Inferior parietal cortex (tissue), 1 donor: Measurements from ENCODE around the gene PREB.
"Not testable (repeated sequence)": the region's sequence is repeated elsewhere in the genome, so short reads cannot be mapped to it uniquely, and the experiment has no call there.

ENCODE experiments used
- DNase-seq: peaks from one replicate; pipeline ENCODE4 v3.0.0-alpha.2; 2016; ENCODE audit errors: extremely low spot score

Gene PREB, protein sequence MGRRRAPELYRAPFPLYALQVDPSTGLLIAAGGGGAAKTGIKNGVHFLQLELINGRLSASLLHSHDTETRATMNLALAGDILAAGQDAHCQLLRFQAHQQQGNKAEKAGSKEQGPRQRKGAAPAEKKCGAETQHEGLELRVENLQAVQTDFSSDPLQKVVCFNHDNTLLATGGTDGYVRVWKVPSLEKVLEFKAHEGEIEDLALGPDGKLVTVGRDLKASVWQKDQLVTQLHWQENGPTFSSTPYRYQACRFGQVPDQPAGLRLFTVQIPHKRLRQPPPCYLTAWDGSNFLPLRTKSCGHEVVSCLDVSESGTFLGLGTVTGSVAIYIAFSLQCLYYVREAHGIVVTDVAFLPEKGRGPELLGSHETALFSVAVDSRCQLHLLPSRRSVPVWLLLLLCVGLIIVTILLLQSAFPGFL

DNA sequence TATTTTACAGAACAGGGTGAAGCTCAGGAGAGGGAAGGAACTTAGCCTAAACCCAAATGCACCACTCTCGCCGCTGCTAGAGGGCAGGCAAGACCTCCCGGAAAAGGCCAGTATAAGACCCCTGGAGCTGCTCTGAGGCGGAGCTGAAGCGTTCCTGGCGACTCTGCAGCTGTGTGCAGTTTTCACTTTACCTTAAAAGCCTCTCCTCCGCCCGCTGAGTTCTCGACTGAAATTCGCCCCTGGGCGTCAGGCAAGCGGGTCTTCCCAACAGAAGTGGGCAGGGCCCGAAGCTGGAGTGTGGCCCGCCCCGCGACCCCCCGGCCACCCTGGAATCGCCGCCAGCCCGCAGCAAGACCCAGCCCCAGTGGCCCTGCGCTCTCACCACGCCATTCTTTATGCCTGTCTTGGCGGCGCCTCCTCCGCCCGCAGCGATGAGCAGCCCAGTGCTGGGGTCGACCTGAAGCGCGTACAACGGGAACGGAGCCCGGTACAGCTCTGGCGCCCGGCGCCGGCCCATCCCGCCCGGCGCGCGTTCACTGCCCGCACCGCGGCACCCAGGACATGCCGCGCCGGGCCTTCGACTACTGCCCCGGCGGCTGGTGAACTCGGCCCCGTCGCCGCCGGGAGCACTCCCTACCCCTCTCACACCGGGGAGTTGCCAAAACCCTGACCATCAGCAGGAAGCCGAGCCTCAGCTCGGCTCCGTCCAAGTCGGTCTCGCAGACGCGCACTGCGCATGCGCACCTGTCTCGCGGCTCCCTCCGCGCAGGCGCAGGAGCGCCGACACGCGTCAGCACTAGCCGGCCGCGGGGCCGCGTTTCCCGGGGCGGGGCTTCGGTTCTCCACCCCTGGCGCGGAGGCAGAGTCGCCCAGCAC is at the start of gene PREB:
Gene PREB (minus strand): TSS at position 732 of the 876 bp plus-strand sequence. CDS start 215 bp downstream, at position 517.
- DNase-seq, result peak; percentile 99

GRCh38 chr2:27184115-27184514 is 49.7 kb upstream of the PREB start:
- DNase-seq, result no peak

DNA sequence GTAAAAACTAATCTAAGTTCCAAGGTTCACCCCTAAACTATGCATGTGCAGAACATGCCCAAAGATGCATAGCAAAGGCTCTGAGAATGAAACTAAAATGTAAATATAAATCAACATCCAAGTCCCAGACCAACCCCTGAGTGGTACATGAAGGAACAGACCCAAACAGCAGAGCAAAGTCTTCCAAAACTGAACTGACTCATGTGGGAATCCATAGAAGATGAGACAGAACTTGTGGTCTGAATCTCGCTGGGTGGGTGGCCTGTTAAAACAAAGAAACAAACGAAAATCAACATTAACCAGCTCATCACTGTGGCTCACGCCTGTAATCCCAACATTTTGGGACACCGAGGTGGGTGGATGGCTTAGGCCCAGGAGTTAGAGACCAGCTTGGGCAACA is 47.9 kb upstream of the PREB start:
- no peak for DNase-seq

DNA sequence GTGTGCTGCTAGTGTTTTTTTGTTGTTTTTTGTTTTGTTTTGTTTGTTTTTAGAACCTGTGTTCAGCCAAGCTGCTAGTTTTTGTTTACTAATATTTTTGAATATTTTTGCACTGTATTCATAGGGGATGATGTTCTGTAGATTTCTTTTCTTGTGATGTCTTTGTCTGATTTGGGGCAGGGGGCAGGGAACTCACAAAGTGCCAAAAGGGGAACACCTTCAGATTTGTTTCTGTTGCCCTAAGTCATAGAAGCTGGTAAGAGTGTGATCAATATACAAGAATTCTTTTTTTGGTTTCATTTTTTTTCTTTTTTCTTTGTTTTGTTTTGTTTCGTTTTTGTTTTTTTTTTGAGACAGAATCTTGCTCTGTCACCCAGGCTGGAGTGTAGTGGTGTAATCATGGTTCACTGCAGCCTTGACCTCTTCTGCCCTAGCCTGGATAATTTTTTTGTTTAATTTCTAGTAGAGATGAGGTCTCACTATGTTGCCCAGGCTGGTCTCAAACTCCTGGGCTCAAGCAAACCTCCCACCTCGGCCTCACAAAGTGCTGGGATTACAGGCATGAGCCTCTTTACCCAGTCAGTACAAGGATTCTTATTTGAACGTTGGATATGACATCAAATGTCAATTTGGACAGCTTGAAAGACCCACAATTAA is 45.0 kb upstream of the PREB start:
- no peak for DNase-seq

DNA sequence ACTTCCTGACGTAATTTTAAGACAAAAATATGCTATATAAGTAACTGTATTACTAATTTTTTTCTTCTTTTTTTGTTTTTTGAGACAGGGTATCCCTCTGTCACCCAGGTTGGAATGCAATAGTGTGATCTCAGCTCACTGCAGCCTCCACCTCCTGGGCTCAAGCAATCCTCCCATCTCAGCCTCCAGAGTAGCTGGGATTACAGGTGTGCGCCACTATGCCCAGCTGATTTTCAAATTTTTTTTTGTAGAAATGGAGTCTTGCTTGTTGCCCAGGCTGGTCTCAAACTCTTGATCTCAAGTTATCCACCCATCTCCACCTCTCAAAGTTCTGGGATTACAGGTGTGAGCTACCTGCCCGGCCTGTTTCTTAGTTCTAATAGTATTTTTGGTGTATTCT is 44.0 kb upstream of the PREB start:
- DNase-seq, result no peak

- no peak for DNase-seq
Measured at GRCh38 chr2:27177441-27178351, 43.3 kb upstream of the PREB start.

DNA sequence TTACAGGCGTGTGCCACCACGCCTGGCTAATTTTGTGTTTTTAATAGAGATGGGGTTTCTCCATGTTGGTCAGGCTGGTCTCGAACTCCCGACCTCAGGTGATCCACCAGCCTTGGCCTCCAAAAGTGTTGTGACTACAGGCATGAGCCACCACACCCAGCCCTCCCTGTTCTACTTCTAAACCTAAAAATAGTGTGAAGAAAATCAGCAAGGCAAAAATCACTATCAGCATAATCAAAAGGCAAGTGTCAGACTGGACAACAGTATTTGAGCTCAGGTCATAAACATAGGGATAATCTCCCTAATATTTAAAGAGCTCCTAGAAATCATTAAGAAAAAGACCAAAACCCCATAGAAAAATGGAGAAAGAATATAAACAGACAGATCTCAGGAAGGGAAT is 41.3 kb upstream of the PREB start:
- not testable (repeated sequence) for DNase-seq

DNA sequence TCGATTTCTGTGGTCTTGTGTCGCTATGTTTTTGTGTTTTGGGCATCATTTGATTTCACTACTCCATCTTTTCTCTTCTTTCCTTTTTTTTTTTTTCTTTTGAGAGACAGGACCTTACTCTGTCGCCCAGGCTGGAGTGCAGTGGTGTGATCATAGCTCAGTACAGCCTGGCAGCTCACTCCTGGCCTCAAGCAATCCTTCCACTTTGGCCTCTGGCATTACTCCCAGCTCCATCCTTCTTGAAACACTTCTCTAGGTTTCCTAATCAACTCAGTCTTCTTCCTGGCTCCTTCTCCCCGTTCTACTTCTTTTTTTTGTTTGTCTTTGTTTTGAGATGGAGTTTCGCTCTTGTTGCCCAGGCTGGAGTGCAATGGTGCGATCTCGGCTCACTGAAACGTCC is 40.9 kb upstream of the PREB start:
- DNase-seq, result no peak

GRCh38 chr2:27174638-27175037 is 40.2 kb upstream of the PREB start:
- no peak for DNase-seq

DNA sequence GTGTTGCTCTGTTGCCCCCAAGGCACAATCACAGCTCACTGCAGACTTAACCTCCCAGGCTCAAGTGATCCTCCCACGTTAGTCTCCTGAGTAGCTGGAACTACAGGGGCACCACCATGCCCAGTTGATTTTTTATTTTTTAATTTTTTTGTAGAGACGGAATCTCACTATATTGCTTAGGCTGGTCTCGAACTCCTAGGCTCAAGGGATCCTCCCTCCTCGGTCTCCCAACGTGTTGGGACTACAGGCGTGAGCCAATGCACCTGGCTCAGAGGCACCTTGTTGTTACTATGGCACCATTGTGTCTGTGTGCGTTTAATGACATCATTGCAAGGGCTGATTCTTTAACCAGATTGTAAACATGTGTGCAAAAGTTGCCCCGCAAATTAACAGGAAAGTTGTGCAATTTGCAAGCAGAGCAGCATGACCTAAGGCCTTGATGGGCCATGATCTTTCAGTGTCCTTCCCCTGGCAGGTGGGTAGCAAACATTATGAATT is 37.0 kb upstream of the PREB start:
- DNase-seq, result no peak

- no peak for DNase-seq
Measured at GRCh38 chr2:27170581-27171337, 36.3 kb upstream of the PREB start.

DNA sequence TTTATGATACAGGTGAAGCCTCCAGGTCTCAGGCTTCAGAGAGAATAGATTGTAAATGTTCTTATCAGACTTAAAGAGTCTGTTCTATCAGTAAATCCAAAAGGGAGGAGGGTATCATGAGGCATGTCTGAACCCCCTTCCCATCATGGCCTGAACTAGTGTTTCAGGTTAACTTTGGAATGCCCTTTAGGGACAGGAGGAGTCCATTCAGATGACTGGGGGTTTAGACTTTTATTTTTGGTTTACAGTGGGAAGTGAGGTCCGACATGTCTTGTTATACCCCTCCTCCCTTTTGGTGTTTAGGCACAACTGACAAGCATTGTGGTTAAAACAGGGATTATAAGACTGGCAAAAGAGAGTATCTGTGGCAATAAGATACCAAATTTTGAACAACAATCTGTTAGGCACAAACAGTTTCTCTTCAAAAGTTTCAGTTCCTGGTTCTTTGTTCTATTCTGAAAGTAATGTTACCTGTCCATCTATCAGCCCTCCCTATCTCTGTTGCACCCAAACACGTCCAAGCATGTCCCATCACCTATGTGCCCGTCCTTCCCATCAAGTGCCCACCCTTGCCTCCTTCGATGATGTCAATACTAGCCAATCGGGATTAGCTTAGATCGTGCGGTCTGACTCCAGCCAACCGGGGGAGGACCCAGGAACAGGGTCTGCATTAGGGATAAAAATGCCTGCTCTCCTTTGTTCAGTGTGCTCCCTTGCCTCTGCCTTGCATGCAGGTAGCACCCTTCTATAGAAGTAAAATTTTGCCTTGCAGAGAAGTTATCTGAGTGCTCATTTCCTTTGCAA is 30.7 kb upstream of the PREB start:
- no peak for DNase-seq

- no peak for DNase-seq
Measured at GRCh38 chr2:27162151-27163121, 28.0 kb upstream of the PREB start.

DNA sequence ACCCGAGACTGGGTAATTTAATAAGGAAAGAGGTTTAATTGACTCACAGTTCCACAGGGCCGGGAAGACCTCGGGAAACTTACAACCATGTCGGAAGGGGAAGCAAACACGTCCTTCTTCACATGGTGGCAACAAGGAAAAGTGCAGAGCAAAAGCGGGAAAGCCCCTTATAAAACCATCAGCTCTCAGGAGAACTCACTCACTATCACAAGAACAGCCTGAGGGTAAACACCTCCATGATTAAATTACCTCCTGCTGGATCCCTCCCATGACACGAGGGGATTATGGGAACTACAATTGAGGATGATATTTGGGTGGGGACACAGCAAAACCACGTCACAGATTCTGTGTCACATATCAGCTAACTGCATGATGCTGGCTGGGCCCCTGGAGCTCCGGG is 25.8 kb upstream of the PREB start:
- no peak for DNase-seq

GRCh38 chr2:27159271-27159670 is 24.8 kb upstream of the PREB start:
- no peak for DNase-seq

DNA sequence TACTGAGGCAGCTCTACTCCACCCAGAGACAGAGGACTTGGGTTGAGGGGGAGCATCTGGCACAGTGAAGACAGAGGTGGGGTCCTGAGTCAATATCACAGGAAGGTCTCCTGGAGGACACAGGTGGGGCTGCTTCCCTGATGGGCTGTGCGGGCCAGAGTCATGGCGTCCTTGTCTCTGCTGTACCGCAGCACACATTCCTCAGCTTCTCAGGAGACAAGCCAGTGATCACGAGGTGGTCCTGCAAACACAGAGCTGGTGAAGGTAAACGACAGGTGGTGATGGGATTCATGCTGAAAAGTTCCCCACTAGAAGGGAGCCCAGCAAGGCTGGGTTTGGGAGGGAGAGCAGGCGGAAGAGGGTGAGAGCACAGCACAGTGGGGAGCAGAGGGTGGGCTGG is 24.0 kb upstream of the PREB start:
- DNase-seq, result no peak

DNA sequence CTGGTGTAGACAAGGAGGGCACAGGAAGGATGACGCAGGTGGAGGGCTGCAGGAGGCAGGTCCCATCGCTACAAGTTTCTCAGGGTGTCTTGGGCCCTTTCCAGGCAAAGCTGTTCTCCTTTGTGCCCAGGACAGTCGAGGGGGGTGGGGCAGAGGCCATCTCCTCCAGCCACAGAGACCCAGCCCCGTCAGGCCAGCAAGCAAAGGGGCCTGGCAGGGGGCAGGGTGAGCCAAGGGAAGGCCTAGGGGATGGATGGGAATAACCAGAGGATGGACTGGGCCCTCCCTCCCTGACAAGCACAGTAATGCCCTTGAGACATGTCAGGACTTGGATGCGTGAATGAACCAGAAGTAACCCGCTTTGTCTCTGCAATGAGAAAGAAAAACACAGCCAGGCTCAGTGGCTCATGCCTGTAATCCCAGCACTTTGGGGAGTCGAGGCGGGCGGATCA is 20.7 kb upstream of the PREB start:
- DNase-seq, result no peak

GRCh38 chr2:27154488-27154887 is 20.1 kb upstream of the PREB start:
- no peak for DNase-seq
